Ovary (tissue), 3 donors: ENCODE measurements around the gene COPA.

Experiments used
- EP300 ChIP-seq: sonication (generic); formaldehyde crosslinking; IDR thresholded peaks from one replicate; pipeline ENCODE4 v1.6.1; 2017; ENCODE audit warnings: antibody characterized with exemption
- TF ChIP-seq, protein P1 (sequence below), 3 donors: fragments of 450-650 bp in 2 of 3; fragments of 200-600 bp in 1 of 3; IDR thresholded peaks; one replicate each; pipeline versions ENCODE4 v1.5.1 to v1.8.0; 2016 to 2022; ENCODE audit warnings: antibody characterized with exemption in 3 of 3, mild to moderate bottlenecking in 1 of 3
- donor health status: DM: no; HTN: no; CAD: no.

- TF ChIP-seq, protein P1, sequence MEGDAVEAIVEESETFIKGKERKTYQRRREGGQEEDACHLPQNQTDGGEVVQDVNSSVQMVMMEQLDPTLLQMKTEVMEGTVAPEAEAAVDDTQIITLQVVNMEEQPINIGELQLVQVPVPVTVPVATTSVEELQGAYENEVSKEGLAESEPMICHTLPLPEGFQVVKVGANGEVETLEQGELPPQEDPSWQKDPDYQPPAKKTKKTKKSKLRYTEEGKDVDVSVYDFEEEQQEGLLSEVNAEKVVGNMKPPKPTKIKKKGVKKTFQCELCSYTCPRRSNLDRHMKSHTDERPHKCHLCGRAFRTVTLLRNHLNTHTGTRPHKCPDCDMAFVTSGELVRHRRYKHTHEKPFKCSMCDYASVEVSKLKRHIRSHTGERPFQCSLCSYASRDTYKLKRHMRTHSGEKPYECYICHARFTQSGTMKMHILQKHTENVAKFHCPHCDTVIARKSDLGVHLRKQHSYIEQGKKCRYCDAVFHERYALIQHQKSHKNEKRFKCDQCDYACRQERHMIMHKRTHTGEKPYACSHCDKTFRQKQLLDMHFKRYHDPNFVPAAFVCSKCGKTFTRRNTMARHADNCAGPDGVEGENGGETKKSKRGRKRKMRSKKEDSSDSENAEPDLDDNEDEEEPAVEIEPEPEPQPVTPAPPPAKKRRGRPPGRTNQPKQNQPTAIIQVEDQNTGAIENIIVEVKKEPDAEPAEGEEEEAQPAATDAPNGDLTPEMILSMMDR (IDR thresholded peaks at IDR 0.05), result no peak
- no peak for TF ChIP-seq EP300
Measured at GRCh38 chr1:160271025-160271424, 72.0 kb downstream of the COPA start.
